ELR (cell line): ENCODE results near the gene CPT1B.
A peak's percentile ranks its signal among the peaks of the same experiment; 100 is the strongest.

Source experiments
- DNase-seq: peaks from one replicate; pipeline ENCODE4 v3.0.0-alpha.2; 2015; ENCODE audit warnings: low read depth

Gene CPT1B

DNA sequence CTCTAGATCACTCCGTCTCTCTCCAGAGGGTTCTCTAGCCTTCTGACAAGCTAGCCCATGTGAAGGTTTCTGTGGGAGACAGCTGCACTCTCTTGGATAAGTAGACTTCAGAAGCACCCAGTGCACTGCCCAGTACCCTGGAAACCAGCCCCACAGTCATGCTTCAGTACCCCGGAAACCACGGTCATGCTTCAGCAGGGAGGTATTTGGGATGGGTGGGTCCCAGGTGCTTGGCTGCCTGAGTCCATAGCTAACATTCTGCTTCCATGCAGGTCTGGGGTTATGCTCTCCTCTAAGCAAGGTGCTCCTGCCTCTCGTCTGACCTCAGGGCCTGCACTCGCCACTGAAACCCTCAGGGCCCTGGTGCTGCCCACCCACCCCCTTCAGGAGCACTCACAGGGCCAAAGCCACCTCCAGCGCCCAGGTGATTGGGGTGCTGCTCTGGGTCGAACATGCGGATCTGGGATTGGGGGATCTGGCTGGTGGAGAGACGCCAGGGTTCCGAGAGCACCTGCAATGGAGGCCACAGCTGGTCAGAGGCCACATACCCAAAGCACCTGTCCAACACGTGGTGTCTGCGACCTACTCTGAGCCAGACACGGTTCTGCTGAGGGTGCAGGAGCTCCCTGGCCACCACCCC lies 8.2 kb downstream of the CPT1B start:
- DNase-seq: no peak

DNA sequence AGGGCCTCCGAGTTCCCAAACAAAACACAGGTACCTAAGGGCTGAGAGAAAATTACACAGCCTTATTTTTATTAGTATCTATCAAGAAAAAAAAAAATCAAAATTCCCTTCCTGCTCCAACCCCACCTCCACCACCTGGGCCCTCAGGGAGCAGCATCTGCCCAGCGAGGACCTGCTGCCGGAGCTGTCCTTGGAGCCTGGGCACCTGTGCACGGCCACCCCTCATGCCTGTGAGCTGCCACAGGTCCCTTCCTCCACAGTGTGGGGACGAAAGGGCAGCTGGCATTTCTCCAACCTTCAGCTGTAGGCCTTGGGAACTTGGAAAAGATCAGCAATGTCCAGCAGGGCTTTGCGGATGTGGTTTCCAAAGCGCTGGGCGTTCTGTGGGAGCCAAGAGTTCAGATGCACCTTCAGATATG lies 9.2 kb downstream of the CPT1B start:
- DNase-seq: no peak

DNA sequence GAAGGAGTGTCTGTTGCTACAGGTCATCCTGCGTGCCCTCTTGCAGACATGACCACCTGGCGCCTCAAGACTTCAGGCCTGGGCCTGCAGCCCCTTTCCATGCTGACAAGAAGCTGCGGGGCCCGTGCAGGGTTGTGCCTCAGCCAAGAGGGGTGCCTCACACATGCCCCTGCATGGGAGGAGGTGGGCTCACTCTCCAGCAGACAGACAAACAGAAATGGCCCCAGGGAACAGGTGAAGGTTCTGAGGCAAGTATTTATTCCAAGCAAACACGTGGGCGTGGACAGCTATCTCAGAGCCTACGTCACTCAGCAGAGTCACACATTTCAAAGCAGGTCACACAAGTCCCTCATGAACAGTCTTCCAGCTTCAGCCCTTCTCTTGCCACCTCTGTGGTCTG lies 9.6 kb downstream of the CPT1B start:
- DNase-seq: no peak

DNA sequence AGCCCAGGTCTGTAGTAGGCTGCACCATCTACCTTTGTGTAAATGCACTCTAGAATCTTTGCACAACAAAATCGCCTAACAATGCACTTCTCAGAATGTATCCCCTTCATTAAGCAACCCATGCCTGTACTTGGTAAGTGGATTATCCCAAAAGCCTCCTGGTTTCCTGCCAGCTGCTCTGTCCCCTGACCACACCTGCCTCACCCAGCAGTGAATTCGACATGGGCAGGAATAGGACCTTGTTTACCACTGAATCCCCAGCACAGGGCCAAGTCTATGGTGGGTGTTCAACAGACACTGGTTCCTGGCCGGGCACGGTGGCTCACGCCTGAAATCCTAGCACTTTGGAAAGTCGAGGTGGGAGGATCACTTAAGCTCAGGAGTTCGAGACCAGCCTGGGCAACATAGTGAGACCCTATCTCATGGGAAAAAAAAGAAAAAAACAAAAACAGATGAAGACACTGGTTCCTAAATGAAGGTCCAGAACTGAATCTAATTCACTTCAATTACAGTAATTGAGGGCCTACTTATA lies 10.4 kb downstream of the CPT1B start:
- DNase-seq: no peak

DNA sequence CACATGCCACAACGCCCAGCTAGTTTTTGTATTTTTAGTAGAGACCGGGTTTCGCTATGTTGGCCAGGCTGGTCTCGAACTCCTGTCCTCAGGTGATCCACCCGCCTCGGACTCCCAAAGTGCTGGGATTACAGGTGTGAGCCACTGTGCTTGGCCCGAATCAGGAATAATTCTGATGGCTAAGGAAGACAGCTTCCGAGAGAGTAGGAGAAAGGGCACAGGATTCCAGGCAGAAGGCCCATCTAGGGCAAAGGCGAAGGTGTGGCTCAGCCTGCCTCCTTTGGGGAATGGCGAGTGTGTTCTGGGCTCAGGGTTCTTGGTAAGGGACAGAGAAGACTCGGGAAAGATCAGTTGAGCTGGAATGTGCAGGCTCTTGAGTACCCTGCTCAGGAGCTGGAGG lies 13.9 kb downstream of the CPT1B start:
- DNase-seq: no peak

DNA sequence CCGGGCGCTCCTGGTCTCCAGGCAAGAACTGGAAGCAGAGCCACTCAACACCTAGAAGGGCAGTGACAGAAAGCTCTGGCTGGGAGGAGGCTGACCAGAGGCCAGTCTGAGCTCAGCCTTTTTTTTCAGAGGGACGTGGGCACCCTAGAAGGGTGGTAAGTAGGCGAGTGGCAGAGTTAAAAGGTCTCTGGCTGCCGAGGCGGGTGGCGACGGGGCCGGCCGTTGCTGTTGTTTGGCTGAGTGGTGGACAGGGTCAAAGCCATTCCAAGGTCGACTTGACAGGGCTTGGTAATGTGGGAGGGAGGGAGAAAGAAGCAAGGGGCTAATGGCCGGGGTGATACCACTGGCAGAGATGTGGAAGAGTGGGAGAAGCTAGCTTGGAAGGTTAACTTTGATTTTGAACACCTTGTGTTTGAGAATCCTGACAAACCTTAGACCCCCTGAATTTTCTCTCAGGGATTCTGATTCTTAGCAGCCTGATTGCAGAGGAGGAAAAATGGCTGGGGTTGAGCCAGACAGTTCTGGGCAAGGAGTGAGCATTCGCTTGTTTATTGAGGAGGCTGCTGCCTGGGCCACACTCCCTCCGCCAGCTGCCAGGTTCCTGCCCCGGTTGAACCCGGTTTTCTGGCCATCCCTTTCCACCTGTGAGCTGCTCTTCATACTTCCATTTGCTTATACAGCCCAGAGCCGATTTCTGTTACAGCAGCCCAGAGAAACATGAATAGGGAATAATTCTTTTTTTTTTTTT lies 14.6 kb downstream of the CPT1B start:
- DNase-seq: no peak

DNA sequence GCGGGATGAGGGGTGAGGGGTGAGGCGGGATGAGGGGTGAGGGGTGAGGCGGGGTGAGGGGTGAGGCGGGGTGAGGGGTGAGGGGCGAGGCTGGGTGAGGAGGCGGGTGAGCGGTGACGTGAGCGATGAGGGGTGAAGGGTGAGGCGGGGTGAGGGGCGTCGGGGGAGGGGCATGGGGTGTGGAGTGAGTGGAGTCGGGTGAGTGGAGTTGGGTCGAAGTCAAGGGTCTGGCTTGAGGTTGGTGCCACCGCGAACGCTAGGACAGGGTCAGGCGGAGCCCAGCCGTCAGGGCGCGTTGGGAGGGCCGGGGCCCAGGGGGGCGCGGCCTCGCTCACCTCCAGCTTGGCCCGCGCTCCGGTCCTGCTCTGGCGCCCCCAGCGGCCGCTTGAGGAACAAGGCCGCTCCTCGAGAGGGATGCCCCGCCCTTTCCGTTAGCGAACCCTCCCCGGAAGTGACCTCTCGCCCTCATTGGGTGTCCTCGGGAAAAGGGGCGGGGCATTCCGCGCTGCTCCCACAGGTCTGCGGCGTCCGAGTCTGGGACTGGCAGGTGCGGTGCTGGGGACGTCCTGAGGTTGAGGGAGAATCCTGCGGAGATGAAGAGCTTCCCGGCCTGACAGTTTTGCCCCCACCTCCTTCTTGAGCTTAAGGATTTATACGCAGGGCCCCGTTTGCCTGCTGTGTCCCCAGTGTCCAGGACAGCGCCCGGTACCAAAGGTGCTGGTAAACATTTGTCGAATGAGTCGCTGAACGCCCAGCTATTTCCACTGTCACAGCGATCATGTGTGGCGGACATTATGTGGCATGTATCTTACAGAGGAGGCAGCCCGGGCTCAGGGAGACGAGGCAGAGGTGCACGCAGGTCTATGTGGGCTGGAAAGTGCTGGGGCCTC lies 15.5 kb downstream of the CPT1B start, which contains the start of gene SYCE3:
Gene SYCE3, minus strand, starts transcription at position 397 of the 890 bp plus-strand sequence. CDS start 6,514 bp downstream, outside the sequence.
- peak; percentile 96 for DNase-seq

DNA sequence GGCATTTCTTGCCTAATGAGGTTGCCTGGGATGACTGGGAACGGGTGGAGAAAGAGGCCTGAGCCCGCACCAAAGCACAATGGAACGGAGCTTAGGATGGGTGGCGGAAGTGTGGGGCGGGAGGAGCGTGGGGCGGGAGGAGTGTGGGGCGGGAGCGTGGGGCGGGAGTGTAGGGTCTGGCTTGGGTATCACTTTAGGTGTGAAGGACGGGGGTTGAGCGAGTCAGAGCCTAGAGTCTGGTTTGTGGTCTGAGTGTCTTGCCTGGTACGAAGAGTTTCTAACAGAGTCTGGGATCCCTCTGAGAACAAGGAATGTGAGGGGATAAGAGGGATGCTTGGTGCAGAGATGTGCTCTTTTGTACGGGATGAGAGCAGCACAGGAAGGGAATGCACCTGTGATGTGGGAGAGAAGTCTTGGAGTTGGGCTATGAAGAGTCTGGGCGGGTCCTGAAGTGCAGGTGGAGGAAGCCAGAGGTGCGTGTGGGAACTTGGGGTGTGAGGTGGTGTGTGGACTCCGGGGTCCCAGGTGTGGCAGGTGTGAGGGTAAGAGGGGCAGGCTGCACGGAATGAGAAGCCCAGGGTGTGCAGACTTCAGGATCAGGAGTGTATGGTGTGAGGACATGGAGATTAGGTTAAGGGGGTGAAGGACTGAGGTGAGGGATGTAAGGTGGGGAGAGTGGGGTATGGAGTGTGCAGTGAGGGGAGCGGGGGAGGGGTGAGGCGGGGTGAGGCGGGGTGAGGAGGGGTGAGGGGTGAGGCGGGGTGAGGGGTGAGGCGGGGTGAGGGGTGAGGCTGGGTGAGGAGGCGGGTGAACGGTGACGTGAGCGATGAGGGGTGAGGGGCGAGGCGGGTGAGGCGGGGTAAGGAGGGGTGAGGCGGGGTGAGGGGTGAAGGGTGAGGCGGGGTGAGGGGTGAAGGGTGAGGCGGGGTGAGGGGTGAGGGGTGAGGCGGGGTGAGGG lies 16.5 kb downstream of the CPT1B start:
- no peak for DNase-seq

DNA sequence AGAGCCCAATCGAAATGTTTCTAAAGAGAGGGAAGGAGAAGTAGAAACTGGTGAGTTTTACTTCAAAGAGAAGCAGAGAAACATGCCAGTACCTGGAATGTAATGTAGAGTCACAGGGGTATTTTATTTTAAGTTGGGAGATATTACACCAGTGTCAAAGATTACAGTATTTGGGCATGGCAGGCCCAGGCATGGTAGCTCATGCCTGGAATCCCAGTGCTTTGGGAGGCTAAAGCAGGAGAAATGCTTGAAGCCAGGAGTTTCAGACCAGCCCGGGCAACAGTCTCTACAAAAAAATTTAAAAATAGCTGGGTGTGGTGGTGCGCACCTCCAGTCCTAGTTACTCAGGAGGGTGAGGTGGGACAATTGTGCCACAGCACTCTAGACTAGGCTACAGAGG lies 18.2 kb downstream of the CPT1B start:
- no peak for DNase-seq

DNA sequence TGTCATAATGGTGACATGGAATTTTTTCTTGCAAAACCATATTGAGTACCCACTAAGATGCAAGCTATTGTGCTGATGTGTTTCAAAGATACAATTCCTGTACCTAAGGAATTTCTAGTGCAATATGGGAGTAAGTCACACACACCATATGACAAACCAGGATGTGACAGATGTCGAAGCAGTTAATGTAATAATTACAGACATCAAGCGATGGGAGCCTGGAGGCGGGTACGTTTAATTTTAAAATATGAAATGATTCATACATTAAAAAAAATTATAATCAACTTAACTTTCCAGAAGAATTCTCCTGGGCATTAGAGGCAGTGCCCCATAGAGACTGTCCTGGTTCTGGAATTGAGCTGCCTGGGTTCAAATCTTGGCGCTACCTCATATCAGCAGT lies 21.5 kb downstream of the CPT1B start:
- DNase-seq: no peak

DNA sequence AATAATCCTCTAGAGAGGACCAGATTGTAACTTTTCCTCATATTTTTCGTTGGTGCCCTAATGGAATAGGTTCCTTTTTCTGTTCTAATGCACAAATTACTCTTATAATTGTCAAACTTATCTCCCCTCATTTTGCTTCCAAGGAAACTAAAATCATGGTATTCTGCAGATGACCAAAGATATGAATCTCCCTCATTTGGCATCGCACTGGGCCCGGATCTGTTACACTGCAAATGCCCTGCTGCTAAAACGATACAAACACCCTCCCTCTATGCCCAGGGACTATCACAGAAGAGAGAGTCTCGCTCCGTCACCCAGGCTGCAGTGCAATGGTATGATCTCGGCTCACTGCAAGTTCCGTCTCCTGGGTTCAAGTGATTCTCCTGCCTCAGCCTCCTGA lies 24.9 kb downstream of the CPT1B start:
- DNase-seq: no peak

DNA sequence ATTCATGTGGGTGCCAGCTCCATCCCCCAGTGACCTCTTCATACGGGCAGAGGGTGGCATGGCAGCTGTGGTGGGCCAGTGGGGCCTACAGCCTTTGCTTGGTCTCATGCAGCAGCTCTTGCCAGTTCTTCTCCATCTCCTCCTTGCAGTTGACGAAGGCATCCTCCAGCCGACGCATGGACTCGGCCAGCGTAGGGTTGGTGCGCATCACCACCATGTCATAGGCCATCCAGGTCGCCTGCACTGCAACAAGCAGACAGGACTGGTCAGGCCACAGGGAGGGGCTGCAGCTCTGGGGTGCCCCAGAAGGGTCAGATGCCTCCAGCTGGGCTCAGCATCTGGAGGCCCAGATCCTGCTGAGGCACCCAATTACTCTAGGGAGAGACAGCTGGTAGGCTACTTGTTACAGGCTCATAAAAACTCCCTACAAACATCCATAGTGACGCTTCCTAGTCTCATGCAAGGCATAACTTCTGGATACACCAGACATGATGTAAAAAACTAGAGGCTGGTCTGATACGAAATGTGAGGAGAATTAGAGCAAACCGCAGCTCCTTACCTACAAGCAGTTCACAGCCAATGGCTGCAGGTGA lies 27.0 kb downstream of the CPT1B start:
- DNase-seq: no peak

DNA sequence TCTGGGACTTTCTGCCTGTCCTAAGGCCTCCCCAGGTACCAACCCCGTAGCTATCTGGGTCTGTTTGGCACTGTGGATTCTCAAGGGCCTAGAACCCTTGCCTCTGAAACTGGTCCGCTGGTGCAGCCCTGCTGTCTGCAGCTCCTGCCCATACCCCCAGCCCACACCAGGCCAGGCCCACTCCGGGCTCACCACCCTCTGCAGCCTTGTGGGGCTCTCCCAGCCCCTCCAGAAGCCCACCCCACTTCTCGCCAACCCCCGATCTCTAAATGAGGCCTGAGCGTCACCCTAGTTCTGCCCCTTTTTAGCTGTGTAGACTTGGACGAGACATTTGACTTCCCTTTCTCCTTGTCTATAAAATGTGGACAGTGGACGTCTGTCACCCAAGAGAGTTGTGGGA lies 27.8 kb downstream of the CPT1B start:
- no peak for DNase-seq

DNA sequence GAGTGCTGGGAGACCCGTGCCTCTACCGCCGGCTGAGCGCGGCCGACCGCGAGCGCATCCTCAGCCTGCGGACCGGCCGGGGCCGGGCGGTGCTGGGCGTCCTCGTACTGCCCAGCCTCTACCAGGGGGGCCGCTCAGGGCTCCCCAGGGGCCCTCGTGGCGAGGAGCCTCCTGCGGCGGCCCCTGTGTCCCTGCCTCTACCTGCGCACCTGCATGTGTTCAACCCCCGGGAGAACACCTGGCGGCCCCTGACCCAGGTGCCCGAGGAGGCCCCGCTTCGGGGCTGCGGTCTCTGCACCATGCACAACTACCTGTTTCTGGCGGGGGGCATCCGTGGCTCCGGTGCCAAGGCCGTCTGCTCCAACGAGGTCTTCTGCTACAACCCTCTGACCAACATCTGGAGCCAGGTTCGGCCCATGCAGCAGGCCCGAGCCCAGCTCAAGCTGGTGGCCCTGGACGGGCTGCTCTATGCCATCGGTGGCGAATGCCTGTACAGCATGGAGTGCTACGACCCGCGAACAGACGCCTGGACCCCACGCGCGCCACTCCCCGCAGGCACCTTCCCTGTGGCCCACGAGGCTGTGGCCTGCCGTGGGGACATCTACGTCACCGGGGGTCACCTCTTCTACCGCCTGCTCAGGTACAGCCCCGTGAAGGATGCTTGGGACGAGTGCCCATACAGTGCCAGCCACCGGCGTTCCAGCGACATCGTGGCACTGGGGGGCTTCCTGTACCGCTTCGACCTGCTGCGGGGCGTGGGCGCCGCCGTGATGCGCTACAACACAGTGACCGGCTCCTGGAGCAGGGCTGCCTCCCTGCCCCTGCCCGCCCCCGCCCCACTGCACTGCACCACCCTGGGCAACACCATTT lies 29.1 kb downstream of the CPT1B start:
- DNase-seq: no peak

DNA sequence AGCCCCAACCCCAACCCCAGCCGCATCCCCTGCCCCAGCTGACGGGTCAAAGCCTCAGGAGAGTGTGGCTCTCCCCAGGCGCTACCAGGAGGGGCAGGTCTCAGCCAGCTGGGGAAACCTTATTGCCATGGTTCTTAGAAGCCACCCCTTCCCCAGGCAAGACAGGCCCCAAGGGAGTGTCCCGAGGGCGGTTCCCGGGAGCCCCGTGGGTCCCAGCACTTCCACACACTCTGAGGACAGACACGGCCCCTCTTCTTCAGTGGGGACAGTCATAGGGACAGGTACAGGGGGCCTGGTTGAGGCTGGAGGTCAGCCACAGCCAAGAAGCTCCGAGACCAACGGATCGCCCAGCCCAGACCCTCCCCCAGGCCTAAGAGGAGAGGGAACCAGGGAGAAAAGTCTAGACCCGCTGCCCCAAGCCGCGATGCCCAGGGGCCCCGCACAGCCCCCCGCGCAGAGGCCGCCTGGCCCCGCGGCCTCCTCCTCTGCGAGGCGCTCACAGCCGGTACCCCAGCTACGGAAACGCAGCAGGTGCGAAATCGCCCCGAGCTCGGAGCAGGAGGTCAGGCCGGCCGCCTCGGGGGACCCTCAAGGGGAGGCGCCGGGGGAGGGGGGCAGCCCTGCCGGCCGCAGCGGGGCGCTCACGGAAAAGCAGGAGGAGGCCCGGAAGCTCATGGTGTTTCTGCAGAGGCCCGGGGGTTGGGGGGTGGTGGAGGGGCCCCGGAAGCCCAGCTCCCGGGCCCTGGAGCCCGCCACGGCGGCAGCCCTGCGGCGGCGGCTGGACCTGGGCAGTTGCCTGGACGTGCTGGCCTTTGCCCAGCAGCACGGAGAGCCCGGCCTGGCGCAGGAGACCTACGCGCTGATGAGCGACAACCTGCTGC lies 29.9 kb downstream of the CPT1B start:
- DNase-seq: no peak

DNA sequence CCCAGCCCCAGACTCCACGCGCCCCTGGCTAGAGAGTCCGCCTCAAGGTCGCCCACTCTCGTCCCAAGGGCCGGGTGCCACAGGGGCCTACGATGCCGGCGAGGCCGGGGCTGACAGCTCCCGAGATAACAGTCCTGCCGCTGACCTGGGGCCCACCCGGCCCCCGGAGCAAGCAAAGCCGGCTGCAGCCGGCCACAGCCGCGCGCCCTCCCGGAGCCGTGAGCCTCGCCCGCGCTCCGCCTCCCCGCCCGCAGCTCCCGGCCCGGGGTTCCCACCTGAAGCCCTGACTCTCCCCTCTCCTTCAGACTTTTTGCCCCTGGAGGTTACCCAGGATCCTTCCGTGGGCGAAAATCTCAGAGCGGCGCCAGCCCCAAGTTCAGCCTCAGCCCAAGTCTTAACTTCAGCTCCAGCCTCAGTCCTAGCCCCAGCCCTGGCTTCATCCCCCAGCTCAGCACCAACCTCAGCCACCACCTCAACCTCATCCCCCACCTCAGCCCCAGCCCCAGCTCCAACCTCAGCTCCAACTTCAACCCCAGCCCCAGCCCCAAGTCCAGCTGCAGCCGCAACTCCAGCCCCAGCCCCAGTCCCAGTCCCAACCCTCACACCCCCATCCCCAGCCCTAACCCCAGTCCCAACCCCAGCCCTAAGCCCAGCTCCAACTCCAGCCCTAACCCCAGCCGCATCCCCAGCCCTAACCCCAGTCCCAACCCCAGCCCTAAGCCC lies 30.8 kb downstream of the CPT1B start:
- no peak for DNase-seq

DNA sequence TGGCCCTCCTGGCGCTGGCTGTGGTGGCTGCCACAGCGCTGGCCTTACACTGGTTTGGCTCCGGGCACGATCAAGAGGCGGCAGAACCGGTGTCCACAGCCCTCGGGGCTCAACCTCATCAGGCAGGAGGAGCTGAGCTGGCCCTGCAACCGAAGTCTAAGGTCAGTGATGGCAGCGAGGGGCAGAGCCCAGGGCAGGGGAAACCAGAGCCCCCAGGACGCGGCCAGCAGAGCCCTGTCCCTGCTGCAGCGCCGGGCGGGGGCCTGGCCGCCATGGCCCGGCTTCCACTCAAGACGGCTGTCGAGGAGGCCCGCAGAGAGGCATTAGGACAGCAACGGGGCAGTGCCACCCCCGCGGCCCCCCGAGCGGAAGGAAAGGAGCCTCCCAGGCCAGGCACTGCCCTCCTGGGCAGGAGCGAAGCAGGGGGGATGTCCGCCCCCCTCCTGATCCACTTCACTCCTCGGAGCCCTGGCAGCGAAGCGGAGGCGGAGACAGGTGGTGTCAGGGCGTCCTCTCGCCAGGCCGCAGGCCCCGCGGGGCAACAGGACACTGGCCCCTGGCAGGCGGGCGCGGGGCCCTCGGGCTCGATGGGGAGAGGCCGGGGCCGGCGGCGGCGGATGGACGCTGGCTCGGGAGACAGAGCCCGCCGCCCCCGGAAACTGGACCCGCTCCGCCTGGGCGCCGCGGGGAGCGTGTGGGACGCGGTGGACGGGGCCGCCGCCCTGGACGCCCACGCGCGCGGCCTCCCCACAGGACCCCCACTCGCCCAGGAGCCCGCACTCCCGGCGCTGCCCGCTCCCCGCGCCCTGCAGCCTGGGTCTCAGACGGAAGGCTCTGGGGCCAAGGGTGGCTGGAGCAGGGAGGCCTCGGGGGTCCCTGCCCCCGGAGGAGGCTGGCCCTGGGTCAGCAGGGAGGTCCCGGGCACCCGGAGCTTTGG lies 31.6 kb downstream of the CPT1B start:
- DNase-seq: no peak
